Choroid plexus epithelial cell (primary cell): ENCODE data around the gene KAZALD1.

Experiments used
- DNase-seq: peaks from one replicate; pipeline ENCODE4 v3.0.0-alpha.2; 2010; ENCODE audit warnings: low read depth
- H3K4me3 ChIP-seq: 2 replicates; pipeline ENCODE4 v1.5.1; 2011; ENCODE audit warnings: low read depth, mild to moderate bottlenecking, control low read depth, low read length, moderate library complexity
- TF ChIP-seq, protein P1 (sequence below): conservative IDR thresholded peaks from 2 replicates; pipeline ENCODE4 v1.5.1; 2011; ENCODE audit warnings: low read depth, mild to moderate bottlenecking, control low read depth, inconsistent platforms, low read length, moderate library complexity

The KAZALD1 gene

GRCh38 chr10:101079874-101080273 lies 18.1 kb downstream of the KAZALD1 start:
- TF ChIP-seq, protein P1, sequence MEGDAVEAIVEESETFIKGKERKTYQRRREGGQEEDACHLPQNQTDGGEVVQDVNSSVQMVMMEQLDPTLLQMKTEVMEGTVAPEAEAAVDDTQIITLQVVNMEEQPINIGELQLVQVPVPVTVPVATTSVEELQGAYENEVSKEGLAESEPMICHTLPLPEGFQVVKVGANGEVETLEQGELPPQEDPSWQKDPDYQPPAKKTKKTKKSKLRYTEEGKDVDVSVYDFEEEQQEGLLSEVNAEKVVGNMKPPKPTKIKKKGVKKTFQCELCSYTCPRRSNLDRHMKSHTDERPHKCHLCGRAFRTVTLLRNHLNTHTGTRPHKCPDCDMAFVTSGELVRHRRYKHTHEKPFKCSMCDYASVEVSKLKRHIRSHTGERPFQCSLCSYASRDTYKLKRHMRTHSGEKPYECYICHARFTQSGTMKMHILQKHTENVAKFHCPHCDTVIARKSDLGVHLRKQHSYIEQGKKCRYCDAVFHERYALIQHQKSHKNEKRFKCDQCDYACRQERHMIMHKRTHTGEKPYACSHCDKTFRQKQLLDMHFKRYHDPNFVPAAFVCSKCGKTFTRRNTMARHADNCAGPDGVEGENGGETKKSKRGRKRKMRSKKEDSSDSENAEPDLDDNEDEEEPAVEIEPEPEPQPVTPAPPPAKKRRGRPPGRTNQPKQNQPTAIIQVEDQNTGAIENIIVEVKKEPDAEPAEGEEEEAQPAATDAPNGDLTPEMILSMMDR, result no peak
- DNase-seq, result no peak
- H3K4me3 ChIP-seq, result no peak overlapping the region

GRCh38 chr10:101080933-101081931 lies 19.4 kb downstream of the KAZALD1 start:
- peak; percentile 29 for DNase-seq
- no peak overlapping the region for H3K4me3 ChIP-seq
- TF ChIP-seq, protein P1, result no peak

- no peak overlapping the region for H3K4me3 ChIP-seq
- no peak for DNase-seq
- TF ChIP-seq, protein P1, result no peak
Observed at GRCh38 chr10:101085846-101086245, 24.1 kb downstream of the KAZALD1 start.

DNA sequence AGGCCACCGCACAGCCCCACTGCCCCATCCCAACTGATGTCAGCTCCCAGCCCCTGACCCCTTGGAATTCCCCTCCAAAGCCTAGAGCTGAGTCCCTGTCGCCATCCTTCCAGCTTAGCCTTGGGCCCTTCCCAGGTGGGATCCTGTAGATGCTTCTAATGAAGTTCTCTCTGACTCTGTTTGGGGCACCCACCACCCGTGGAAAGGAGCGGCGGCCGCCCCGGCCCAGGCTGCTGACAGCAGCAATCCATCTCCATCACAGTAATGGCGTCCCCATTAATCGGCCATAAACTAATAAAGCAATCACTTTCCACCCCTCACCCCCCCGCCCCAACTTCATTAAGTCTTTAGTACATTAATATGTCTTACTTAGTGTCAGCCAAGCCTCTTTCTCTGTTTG lies 25.6 kb downstream of the KAZALD1 start:
- TF ChIP-seq, protein P1, result no peak
- no peak for DNase-seq
- H3K4me3 ChIP-seq, result no peak overlapping the region

- DNase-seq, result no peak
- TF ChIP-seq, protein P1, result no peak
Observed at GRCh38 chr10:101087965-101088364, 26.2 kb downstream of the KAZALD1 start.

DNA sequence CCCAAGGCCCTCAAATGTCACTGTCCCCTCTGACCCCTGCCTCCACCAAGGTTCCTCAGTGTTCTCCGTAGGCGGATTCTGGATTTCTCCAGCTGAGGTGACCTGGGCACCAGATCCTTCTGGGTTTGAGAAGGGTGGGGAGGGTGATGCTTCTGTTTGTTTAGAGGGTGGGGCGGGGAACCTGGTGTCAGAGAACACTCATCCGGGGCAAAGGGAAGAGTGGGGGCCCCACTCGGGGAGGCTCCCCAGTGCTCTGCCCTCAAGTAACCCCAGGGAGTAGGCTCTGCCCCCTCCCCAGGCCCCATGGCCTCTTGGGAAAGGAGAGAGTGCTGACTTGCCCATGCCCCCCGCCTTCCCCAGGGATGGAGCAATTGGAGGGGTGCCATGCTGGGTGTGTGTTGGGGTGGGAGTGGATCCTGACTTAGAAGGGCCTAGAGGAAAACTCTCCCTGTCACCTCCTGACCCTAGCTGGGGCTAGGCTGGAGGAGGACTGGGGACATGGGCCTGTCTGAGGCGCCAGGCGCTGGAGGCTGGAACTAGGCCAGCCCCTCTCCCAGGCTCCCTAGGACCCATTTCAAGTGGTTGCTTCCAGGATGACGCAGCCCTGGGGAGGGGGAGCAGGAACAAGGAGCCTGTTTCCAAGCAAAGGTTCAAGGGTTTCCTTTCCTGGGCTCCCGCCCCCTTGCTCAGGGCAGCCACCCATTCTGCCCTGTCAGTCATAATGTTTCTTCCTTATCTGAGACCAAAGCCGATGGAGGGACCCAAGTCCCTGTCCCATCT lies 27.9 kb downstream of the KAZALD1 start:
- H3K4me3 ChIP-seq, result no peak overlapping the region
- no peak for DNase-seq
- TF ChIP-seq, protein P1, result no peak

More at GRCh38 chr10:101087965-101088364, 26.2 kb downstream of the KAZALD1 start:
- H3K4me3 ChIP-seq, result no peak overlapping the region
